SK-N-SH (cell line): ENCODE data around the gene IL15RA. TPM values are rescaled to one million over a fixed set of nuclear protein-coding genes. Genes with fewer than 3 reads are reported as not detected.

ENCODE experiments used
- CTCF ChIA-PET: fragments of 300-600, 350-600 bp; formaldehyde crosslinking; extraction: SDS; loops from one replicate; lab custom pipeline; 2021; lab: Yijun Ruan, JAX
- POLR2A ChIA-PET: fragments of 350-600 bp; sonication (Branson Sonifier 250); formaldehyde crosslinking; extraction: SDS; loops from one replicate; lab custom pipeline; 2020; ENCODE audit warnings: antibody characterized with exemption, inconsistent platforms; lab: Yijun Ruan, JAX
- DNase-seq: peaks from one replicate; pipeline ENCODE4 v3.0.0; 2012
- H2AFZ ChIP-seq: fragments of 200-600 bp; sonication (generic); 2 replicates; pipeline ENCODE4 v1.8.1; 2016; ENCODE audit warnings: antibody characterized with exemption, mild to moderate bottlenecking, low read depth
- H3F3A ChIP-seq: fragments of 200-600 bp; sonication (generic); replicated peaks from 2 replicates; pipeline ENCODE3; 2016; ENCODE audit warnings: antibody characterized with exemption, mild to moderate bottlenecking; ENCODE audit not compliant: insufficient read depth
- H3K27ac ChIP-seq, 2 experiments: fragments of 200-500 bp in 1 of 2; fragments of 200-600 bp in 1 of 2; sonication (Bioruptor generic) in 1 of 2; sonication (generic), shearing (Covaris generic) in 1 of 2; 2 replicates each; pipeline versions ENCODE4 v1.5.1 to v1.6.1; 2014 to 2016; ENCODE audit warnings: low read depth in 2 of 2, inconsistent platforms in 1 of 2, low read length in 1 of 2, mild to moderate bottlenecking in 1 of 2, mixed read lengths in 1 of 2
- H3K27me3 ChIP-seq: fragments of 200-600 bp; sonication (generic), shearing (Covaris generic); 2 replicates; pipeline ENCODE4 v1.6.1; 2016; ENCODE audit warnings: mixed run types; ENCODE audit not compliant: insufficient read depth
- H3K36me3 ChIP-seq, 2 experiments: fragments of 200-500 bp in 1 of 2; fragments of 200-600 bp in 1 of 2; sonication (Bioruptor generic) in 1 of 2; sonication (generic) in 1 of 2; replicated peaks in 1 of 2; 2 replicates each; pipeline versions ENCODE3 to v1.5.1; 2014 to 2016; ENCODE audit warnings: low read length in 1 of 2, mild to moderate bottlenecking in 1 of 2; ENCODE audit not compliant: insufficient read depth in 2 of 2, control insufficient read depth in 1 of 2
- H3K4me1 ChIP-seq, 2 experiments: fragments of 200-500 bp in 1 of 2; fragments of 200-600 bp in 1 of 2; sonication (Bioruptor generic) in 1 of 2; sonication (generic), shearing (Covaris generic) in 1 of 2; 2 replicates each; pipeline versions ENCODE4 v1.5.1 to v1.6.1; 2014 to 2016; ENCODE audit warnings: low read depth in 1 of 2, low read length in 1 of 2, mixed run types in 1 of 2; ENCODE audit not compliant: insufficient read depth in 2 of 2, control insufficient read depth in 1 of 2
- H3K4me2 ChIP-seq: fragments of 200-600 bp; sonication (generic), shearing (Covaris generic); 2 replicates; pipeline ENCODE4 v1.6.1; 2017; ENCODE audit warnings: mixed run types
- H3K4me3 ChIP-seq, 2 experiments: fragments of 200-500 bp in 1 of 2; fragments of 200-600 bp in 1 of 2; sonication (Bioruptor generic) in 1 of 2; sonication (generic), shearing (Covaris generic) in 1 of 2; 2 replicates each; pipeline versions ENCODE4 v1.5.1 to v1.8.1; 2014 to 2016; ENCODE audit warnings: low read depth in 2 of 2, inconsistent platforms in 1 of 2, low read length in 1 of 2, mild to moderate bottlenecking in 1 of 2, mixed read lengths in 1 of 2, moderate library complexity in 1 of 2
- H3K79me2 ChIP-seq: fragments of 200-600 bp; sonication (generic); 2 replicates; pipeline ENCODE4 v1.8.1; 2017; ENCODE audit warnings: mild to moderate bottlenecking; ENCODE audit not compliant: insufficient read depth
- H3K9ac ChIP-seq: fragments of 200-600 bp; sonication (generic); 2 replicates; pipeline ENCODE4 v1.6.1; 2017; ENCODE audit warnings: mixed run types
- H3K9me2 ChIP-seq: fragments of 200-600 bp; sonication (generic); 2 replicates; pipeline ENCODE4 v1.6.1; 2017; ENCODE audit warnings: mixed run types
- H3K9me3 ChIP-seq: fragments of 200-600 bp; sonication (generic); 2 replicates; pipeline ENCODE4 v1.6.1; 2017; ENCODE audit warnings: mixed run types, mild to moderate bottlenecking, moderate library complexity
- H4K20me1 ChIP-seq: fragments of 200-600 bp; sonication (generic); 2 replicates; pipeline ENCODE4 v1.6.1; 2017; ENCODE audit warnings: mild to moderate bottlenecking, mixed run types; ENCODE audit not compliant: insufficient read depth
- CHD2 ChIP-seq: fragments of 150-350 bp; IDR thresholded peaks from 2 replicates; pipeline ENCODE4 v1.6.1; 2018; ENCODE audit warnings: low read length; ENCODE audit not compliant: partially characterized antibody
- ELF1 ChIP-seq: IDR thresholded peaks from 2 replicates; pipeline ENCODE4 v1.4.0; 2012
- EZH2phosphoT487 ChIP-seq: fragments of 200-600 bp; sonication (generic); IDR thresholded peaks from 2 replicates; pipeline ENCODE4 v1.6.1; 2017; ENCODE audit warnings: low read depth, mixed run types, mild to moderate bottlenecking, antibody characterized with exemption, moderate library complexity, borderline replicate concordance
- FOSL2 ChIP-seq: IDR thresholded peaks from 2 replicates; pipeline ENCODE4 v1.4.0; 2012; ENCODE audit warnings: low read depth, mild to moderate bottlenecking, moderate library complexity, borderline replicate concordance
- FOXJ3 ChIP-seq: sonication (generic); formaldehyde crosslinking; IDR thresholded peaks from 2 replicates; pipeline ENCODE4 v1.5.1; 2020; ENCODE audit warnings: mild to moderate bottlenecking, missing genetic modification reagents
- GABPA ChIP-seq: IDR thresholded peaks from 2 replicates; pipeline ENCODE4 v1.4.0; 2012; ENCODE audit warnings: low read depth, mild to moderate bottlenecking
- JUND ChIP-seq: IDR thresholded peaks from 2 replicates; pipeline ENCODE4 v1.4.0; 2012
- MEF2A ChIP-seq: IDR thresholded peaks from 2 replicates; pipeline ENCODE4 v1.4.0; 2012; ENCODE audit warnings: low read depth, borderline replicate concordance
- MXI1 ChIP-seq: IDR thresholded peaks from 2 replicates; pipeline ENCODE4 v1.6.1; 2012; ENCODE audit warnings: mild to moderate bottlenecking, low read depth, low read length, improper control_type of control experiment
- PBX3 ChIP-seq: IDR thresholded peaks from 2 replicates; pipeline ENCODE4; 2012
- POLR2AphosphoS5 ChIP-seq: IDR thresholded peaks from 2 replicates; pipeline ENCODE4 v1.6.1; 2012; ENCODE audit warnings: low read depth, low read length
- RAD21 ChIP-seq: IDR thresholded peaks from 2 replicates; pipeline ENCODE4 v1.6.1; 2012; ENCODE audit warnings: mild to moderate bottlenecking, low read length
- SIN3A ChIP-seq: IDR thresholded peaks from 2 replicates; pipeline ENCODE4 v1.6.1; 2012; ENCODE audit warnings: low read depth, mild to moderate bottlenecking, low read length, moderate library complexity, borderline replicate concordance
- SMC3 ChIP-seq: IDR thresholded peaks from 2 replicates; pipeline ENCODE4 v1.6.1; 2012; ENCODE audit warnings: low read depth, low read length, improper control_type of control experiment
- TCF12 ChIP-seq: IDR thresholded peaks from 2 replicates; pipeline ENCODE4 v1.4.0; 2012
- TEAD4 ChIP-seq: IDR thresholded peaks from 2 replicates; pipeline ENCODE4 v1.4.0; 2012; ENCODE audit warnings: mild to moderate bottlenecking, borderline replicate concordance; ENCODE audit not compliant: insufficient read depth
- YY1 ChIP-seq: IDR thresholded peaks from 2 replicates; pipeline ENCODE4 v1.4.0; 2012; ENCODE audit warnings: low read depth, mild to moderate bottlenecking
- WGBS: methylation state at CpG from one replicate; pipeline ENCODE4 v1.1.6; 2017; ENCODE audit warnings: low lambda C conversion rate; 5-methylcytosine and 5-hydroxymethylcytosine counted together
- polyA plus RNA-seq, 3 experiments: library from polyadenylated mRNA; depleted of rRNA; stranded (reverse); fragments of >200 nt; gene quantifications; 2 replicates each; pipeline ENCODE4 v1.2.3, GENCODE V29; 2012
- TF ChIP-seq, protein P1 (sequence below): fragments of 200-600 bp; sonication (generic); IDR thresholded peaks from 2 replicates; pipeline ENCODE4 v1.6.1; 2017; ENCODE audit warnings: antibody characterized with exemption, mild to moderate bottlenecking, moderate library complexity
- TF ChIP-seq, protein P2 (sequence below): IDR thresholded peaks from 2 replicates; pipeline ENCODE4 v1.4.0; 2012; ENCODE audit warnings: low read depth, borderline replicate concordance

Gene IL15RA
- polyA plus RNA-seq, 1 of the 3 experiments (the other 2 are of a cell fraction): 2.1 TPM

GRCh38 chr10:6025683-6026255 is 48.4 kb upstream of the IL15RA start:
- Histone ChIP-seq H3K27ac (no peak overlapping the region), H3K9me2 (no peaks in the 10 kb centered on the region), H3K36me3 (no peaks in the 10 kb centered on the region), H2AFZ (no peak overlapping the region), H4K20me1 (no peaks in the 10 kb centered on the region), H3K4me1 (no peaks in the 10 kb centered on the region), H3K4me3 (no peak overlapping the region), H3K9me3 (peaks cover 1% of the 10 kb centered on the region; the same call in 1 of the 2 replicates), H3K79me2 (no peaks in the 10 kb centered on the region), H3K9ac (no peak overlapping the region), H3K27me3 (no peaks in the 10 kb centered on the region; the same call in 1 of the 2 replicates), H3F3A (no peaks in the 10 kb centered on the region), H3K4me2 (no peak overlapping the region)
- TF ChIP-seq RAD21: no peak
- TF ChIP-seq POLR2AphosphoS5: no peak
- TF ChIP-seq FOXJ3 (CRISPR knock-in tag): no peak
- no peak for TF ChIP-seq TCF12
- TF ChIP-seq MXI1: no peak
- TF ChIP-seq, protein P1, sequence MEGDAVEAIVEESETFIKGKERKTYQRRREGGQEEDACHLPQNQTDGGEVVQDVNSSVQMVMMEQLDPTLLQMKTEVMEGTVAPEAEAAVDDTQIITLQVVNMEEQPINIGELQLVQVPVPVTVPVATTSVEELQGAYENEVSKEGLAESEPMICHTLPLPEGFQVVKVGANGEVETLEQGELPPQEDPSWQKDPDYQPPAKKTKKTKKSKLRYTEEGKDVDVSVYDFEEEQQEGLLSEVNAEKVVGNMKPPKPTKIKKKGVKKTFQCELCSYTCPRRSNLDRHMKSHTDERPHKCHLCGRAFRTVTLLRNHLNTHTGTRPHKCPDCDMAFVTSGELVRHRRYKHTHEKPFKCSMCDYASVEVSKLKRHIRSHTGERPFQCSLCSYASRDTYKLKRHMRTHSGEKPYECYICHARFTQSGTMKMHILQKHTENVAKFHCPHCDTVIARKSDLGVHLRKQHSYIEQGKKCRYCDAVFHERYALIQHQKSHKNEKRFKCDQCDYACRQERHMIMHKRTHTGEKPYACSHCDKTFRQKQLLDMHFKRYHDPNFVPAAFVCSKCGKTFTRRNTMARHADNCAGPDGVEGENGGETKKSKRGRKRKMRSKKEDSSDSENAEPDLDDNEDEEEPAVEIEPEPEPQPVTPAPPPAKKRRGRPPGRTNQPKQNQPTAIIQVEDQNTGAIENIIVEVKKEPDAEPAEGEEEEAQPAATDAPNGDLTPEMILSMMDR: no peak
- TF ChIP-seq PBX3: no peak
- TF ChIP-seq GABPA: no peak
- TF ChIP-seq JUND: no peak
- no peak for TF ChIP-seq ELF1
- TF ChIP-seq MEF2A: no peak
- TF ChIP-seq SIN3A: no peak
- no peak for TF ChIP-seq CHD2
- TF ChIP-seq EZH2phosphoT487: no peak
- TF ChIP-seq, protein P2, sequence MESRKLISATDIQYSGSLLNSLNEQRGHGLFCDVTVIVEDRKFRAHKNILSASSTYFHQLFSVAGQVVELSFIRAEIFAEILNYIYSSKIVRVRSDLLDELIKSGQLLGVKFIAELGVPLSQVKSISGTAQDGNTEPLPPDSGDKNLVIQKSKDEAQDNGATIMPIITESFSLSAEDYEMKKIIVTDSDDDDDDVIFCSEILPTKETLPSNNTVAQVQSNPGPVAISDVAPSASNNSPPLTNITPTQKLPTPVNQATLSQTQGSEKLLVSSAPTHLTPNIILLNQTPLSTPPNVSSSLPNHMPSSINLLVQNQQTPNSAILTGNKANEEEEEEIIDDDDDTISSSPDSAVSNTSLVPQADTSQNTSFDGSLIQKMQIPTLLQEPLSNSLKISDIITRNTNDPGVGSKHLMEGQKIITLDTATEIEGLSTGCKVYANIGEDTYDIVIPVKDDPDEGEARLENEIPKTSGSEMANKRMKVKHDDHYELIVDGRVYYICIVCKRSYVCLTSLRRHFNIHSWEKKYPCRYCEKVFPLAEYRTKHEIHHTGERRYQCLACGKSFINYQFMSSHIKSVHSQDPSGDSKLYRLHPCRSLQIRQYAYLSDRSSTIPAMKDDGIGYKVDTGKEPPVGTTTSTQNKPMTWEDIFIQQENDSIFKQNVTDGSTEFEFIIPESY: no peak
- no peak for TF ChIP-seq FOSL2
- TF ChIP-seq TEAD4: no peak
- TF ChIP-seq YY1: no peak
- no peak for TF ChIP-seq SMC3
- no peak for DNase-seq
- ChIA-PET POLR2A (no interaction called here), CTCF (interaction anchor here (3.8 kb wide), 1 partner anchor 12 kb away, joined by 16 read pairs; no protein-coding TSS in a partner anchor)
- 67% methylated on average over 6 of the region's 6 CpGs for WGBS
